ENCODE results near the gene DYNLT4.
"Not testable (repeated sequence)": the region's sequence is repeated elsewhere in the genome, so short reads cannot be mapped to it uniquely, and the experiment has no call there.

Gene DYNLT4, protein sequence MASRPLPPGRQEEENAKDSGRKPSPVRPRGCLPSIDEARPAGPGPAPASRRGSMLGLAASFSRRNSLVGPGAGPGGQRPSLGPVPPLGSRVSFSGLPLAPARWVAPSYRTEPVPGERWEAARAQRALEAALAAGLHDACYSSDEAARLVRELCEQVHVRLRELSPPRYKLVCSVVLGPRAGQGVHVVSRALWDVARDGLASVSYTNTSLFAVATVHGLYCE

DNA sequence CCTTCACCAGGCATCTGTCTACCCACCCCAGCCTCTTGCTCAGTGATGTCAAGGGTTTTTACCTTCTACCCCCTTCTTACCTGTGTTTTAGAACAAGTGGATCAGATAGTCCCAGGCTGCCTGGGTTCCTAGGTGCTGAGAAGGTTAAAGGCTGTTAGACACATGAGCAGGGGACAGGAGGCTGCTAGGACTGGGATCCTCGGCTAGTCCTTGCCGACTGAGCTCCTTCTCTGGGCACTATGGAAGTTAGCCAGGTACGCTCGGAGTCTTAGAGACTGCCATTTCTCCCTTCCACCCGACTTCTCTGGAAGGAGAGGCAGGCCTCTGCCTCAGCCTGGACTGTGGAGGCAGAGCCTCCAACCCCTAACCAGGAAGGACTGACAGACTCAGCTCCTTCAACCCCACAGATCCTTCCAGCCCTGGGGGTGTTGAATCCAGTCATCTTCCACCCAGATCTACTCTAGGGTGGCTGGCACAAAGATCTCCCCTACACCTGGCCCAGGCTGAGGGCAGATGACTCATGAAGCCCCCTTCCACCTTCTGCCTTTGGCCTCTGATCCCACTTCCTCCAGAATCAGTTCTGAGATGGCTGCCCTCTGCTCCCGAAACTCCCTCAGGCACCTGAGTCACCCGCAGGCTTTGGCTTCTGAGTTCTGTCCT is at the start of gene DYNLT4:
Gene DYNLT4, minus strand, starts transcription at position 648 of the 660 bp plus-strand sequence. CDS start 683 bp downstream, outside the sequence.
- DNase-seq (ENCODE audit: low read depth), result no peak
- H3K4me3 ChIP-seq (ENCODE audit: low read depth, low read length), result peak within 1 kb of the TSS; percentile 49

DNA sequence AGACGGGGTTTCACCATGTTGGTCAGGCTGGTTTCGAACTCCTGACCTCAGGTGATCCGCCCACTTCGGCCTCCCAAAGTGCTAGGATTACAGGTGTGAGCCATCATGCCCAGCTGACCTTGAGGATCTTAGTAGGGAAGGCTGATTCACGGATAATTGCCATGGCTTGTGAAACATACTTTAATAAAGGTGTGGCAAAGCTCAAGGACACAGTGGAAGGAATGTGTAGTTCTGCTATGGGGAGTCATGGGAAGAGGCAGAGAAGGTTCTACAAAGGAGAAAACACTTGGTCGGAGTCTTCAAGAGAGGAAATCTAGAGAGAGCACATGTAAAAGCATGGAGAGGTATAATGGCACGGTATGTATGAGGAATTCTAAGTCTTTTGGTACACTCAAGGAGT is 48.6 kb upstream of the DYNLT4 start:
- DNase-seq (ENCODE audit: low read depth), result no peak
- H3K4me3 ChIP-seq (ENCODE audit: low read depth, low read length), result no peak overlapping the region

DNA sequence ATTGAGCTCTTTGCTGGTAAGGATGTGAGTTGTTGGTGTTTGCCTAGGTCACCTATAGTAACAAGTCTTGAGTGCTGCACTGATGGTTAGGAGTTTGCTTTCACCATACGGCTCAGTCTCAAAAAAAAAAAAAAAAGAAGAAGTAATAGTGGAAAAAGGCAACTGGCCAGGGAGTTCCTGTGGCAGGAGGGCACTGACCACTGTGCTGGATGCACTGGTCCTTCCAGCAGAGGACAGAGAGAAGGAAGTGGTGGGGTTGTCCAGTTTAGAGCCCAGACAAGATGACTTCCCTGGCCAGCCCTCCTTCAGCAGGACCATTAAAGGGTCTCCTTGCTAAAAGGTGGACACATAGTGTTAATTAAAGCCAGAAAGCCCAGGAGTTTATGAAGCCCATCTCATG is 47.8 kb upstream of the DYNLT4 start:
- DNase-seq (ENCODE audit: low read depth), result no peak
- H3K4me3 ChIP-seq (ENCODE audit: low read depth, low read length), result no peak overlapping the region

DNA sequence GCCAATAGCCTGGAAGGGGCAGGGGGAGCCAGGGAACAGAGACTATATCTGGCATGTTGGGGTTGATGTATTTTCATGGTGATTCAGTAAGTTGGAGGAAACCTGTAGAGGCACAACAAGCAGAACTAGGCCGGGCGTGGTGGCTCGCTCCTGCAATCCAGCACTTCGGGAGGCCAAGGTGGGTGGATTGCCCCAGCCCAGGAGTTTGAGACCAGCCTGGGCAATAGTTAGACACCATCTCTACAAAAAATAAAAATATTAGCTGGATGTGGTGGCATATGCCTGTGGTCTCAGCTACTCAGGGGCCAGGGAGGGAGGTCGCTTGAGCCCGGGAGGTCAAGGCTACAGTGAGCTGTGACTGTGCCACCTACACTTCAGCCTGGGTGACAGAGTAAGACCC is 46.0 kb upstream of the DYNLT4 start:
- no peak for DNase-seq (ENCODE audit: low read depth)

DNA sequence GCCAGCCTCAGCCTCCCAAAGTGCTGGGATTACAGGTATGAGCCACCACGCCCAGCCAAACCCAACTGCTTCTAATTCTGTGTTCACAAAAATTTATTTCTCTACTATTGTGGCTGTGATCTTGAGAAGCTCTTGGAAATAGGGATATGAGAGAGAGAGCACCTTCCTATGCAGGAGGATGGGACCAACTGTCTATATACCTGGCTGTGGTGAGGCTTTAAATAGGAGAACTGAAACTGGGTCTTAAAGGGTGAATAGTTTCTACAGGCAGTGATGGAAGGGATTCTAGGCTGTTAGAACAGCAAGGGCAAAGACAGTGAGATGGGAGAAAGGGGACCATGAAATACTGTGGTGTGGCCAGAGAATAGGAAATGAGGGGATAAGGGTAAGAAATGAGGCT is 44.2 kb upstream of the DYNLT4 start:
- DNase-seq (ENCODE audit: low read depth), result no peak
- H3K4me3 ChIP-seq (ENCODE audit: low read depth, low read length), result no peak overlapping the region

More for the DNA sequence above, 46.0 kb upstream of the DYNLT4 start:
- H3K4me3 ChIP-seq (ENCODE audit: low read depth, low read length), result no peak overlapping the region

DNA sequence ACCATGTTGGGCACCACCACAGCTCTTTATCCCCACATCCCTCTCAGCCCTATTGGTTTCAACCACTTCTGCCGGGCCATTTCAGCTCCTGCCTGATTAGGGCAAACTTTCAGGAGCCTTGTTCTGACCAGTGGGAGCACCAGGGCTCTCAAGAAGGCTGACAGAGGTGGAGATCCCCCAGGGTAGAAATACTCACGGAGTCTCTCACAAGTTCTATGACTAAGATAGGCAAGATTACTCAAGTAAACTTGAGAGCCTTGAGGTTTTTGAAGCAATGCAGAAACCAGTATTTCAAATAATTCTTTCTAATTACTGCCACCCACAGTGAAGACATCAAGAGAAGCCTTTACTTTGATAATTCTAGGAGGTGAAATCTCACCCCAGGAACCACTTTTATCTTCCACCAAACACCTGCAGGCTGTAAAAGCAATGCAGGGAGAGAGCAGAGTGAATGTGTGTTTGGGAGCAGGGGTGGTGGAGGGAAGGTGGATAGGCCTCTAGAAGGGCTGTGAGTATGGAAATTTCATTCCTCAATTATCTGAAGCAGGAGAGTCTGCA is 42.5 kb upstream of the DYNLT4 start:
- no peak for DNase-seq (ENCODE audit: low read depth)
- H3K4me3 ChIP-seq (ENCODE audit: low read depth, low read length), result no peak overlapping the region

DNA sequence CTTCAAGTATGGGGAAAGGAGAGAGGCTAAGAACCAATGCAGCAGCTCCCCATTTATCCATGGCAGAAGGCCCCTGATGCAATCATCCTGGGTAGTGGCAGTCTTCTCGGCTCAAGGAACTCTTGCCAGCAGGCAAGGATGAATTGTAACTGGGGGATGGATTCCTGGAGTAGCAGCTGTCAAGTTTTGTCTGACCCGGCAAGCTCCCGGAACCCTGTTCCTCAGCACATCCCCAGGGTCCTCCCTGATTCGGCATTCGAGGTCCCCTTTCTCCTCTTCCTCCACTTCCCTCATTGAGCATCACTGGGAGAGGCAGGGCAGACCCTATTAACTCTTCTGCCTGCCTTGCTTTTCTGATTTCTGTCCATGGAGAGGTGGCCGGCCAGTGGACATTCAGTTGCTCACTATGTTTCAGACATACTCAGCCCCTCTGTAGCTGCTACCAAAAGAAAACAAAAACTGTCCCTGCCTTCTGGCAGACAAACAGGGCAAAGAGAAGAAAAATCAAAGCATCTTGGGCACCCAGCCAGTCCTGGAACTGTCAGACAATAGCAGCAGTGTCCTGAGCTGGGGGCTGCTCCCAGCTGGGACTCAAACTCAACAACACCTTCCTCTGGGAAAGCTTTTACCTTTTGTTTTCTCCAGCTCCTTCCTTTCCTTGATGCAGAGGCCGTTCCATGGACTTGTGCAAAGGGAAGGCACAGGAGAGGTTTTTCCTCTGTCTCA is 41.5 kb upstream of the DYNLT4 start:
- DNase-seq (ENCODE audit: low read depth), result no peak
- no peak overlapping the region for H3K4me3 ChIP-seq (ENCODE audit: low read depth, low read length)

DNA sequence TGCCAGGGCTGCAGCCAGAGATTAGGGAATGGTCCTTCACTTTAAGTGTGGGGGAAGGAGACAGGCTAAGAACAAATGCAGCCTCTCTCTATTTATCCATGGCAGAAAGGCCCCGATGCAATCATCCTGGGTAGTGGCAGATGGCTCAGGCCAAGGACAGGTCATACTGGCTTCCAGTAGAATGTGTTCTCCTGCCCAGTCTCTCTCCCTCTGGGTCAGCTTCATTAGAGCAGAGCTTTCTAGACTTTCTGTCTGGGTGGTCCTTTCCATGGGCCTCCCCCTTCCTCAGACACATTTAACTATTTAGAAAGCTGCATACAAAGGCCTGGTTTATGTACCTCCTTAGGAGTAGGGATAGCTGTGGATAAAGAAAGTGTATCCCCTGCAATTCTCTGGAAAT is 40.7 kb upstream of the DYNLT4 start:
- H3K4me3 ChIP-seq (ENCODE audit: low read depth, low read length), result no peak overlapping the region
- no peak for DNase-seq (ENCODE audit: low read depth)

DNA sequence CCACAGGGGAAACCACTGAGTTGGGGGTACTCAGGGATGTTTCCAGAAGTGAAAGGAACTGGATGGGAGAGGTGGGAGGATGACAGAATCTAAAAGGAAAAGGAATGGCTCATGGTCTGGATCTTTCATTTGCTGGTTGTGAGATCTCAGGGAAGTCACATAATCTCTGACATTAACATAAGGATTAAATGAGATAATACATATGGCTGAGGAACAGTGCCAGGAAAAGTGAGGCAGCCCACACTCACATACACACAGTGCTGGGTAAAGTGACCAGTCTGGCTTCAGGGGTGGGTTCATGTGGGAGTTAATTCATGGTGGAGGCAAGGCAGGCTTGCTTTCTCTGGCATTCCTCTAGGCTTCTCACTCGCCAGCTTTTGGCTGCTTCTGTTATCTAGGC is 39.8 kb upstream of the DYNLT4 start:
- no peak overlapping the region for H3K4me3 ChIP-seq (ENCODE audit: low read depth, low read length)
- DNase-seq (ENCODE audit: low read depth), result no peak

DNA sequence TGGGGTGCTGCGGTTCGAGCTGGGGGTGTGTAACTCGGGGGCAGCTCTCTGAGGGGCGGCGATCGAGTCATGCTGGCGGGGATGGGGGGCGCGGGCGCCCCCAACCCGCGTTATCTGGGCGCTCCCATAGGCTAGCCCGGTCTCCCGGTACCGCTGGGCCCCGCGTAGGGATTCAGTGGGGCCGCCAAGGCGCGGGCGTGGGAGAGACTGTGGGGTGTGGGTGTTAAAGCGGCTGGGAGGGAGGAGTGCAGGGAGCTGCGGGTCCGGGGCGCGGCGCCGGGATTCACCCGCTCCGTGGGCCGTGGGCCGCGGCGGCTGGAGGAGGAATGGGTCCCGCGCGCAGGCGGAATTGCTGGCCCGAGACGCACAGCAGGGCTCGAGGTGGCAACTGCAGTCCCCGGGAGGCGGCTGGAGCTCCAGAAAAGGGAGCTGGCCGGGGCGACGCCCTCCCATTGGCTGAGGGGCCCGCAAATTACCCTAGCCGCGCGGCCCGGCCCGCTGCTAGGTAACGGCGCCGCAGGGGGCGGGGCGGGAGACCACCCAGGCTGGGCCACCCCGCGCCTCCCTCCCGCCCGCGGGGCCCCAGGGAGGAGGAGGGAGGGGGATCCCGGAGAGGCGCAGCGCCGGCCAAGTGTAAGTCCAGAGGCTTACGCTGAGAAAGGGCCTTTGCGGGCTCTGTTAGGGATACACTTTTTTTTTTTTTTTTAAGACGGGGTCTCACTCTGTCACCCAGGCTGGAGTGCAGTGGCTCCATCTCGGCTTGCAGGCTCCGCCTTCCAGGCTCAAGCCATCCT is 35.9 kb upstream of the DYNLT4 start, which contains the start of gene PTCH2:
Gene PTCH2, minus strand, starts transcription at position 392 of the 794 bp plus-strand sequence. Its CDS starts 321 bp downstream, at position 71.
- peak within 1 kb of the TSS; percentile 60 for H3K4me3 ChIP-seq (ENCODE audit: low read depth, low read length)
- DNase-seq (ENCODE audit: low read depth), result peak; percentile 28

DNA sequence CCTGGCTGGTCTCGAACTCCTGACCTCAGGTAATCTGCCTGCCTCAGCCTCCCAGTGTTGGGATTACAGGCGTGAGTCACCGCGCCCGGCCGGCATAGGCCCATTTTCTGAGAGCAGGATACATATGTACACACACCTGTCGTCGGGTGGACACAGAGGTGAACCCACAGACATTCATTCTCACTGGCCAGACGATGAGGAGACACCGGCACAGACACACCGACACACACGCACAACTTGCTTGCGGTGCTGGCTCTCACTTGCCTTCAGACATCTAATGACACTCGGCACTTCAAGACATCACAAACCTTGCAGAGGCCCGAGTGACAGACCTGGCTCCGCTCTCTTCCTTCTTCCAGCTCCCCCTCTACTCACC is 35.3 kb upstream of the DYNLT4 start:
- no peak for DNase-seq (ENCODE audit: low read depth)
- H3K4me3 ChIP-seq (ENCODE audit: low read depth, low read length), result peak overlapping the region; percentile 60

DNA sequence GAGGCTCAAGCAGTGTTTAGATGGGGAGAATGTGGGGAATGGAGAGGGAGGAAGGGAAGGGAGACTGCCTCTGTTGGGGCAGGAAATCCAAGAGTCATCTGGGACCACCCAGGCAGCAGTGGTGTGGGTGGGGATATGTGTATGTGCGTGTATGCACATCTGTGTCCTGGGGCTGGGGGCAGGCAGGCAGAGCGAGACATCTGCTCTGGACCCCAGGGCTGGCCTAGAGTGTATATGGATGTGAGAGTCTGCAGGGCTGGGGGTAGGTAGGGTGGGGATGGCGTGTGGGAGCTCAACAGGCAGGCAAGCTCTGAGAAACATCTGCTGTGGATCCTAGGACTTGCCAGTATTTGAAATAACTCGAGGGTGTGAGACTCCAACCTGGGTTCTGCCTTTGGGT is 32.4 kb upstream of the DYNLT4 start:
- DNase-seq (ENCODE audit: low read depth), result no peak

DNA sequence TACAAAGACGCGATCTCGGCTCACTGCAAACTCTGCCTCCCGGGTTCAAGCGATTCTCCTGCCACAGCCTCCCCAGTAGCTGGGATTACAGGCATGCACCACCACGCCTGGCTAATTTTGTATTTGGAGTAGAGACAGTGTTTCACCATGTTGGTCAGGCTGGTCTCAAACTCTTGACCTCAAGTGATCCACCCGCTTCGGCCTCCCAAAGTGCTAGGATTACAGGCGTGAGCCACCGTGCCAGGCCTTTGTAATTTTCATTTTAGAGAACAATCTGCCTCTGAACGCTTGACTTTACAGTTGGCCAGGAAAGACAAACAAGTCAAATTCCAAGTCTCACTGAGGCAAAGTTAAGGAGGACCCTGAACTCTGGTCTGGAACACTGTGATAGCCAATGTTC is 31.1 kb upstream of the DYNLT4 start:
- not testable (repeated sequence) for H3K4me3 ChIP-seq (ENCODE audit: low read depth, low read length); DNase-seq (ENCODE audit: low read depth)

More for the DNA sequence above, 32.4 kb upstream of the DYNLT4 start:
- H3K4me3 ChIP-seq (ENCODE audit: low read depth, low read length), result no peak overlapping the region

DNA sequence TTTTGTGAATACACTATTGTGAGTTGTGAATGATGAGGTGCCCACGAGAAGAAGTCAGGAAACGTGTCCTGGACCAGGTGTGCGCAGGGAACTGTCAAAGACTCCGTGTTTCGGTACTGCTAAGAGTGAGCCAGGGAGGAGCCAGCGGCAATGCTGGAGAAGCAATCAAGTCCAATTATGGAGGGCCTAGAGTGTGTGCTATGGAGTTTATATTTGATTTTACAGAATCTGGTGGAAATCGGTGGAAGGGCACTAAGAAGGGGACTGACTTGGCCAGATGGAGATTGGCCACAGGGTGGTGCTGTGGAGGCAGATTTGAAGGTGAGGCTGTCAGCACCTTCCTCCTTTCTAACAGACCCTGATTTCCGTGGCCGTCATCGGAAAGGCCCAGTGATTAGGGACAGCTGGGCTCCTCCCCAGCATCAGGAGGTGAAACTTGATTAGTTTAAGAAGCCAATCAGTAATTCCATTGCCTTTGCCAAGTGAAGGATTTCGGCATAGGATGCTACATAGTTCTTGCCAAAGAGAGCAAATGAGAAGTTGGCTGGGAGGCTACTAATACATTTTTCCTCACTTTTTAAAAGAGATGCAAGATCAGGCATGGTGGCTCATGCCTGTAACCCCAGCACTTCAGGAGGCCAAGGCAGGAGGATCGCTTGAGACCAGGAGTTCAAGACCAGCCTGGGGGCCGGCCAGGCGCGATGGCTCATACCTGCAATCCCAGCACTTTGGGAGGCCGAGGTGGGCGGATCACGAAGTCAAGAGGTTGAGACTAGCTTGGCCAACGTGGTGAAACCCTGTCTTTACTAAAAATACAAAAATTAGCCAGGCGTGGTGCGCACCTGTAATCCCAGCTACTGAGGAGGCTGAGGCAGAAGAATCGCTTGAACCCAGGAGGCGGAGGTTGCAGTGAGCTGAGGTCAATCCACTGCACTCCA is 28.9 kb upstream of the DYNLT4 start:
- peak; percentile 27 for DNase-seq (ENCODE audit: low read depth)
- H3K4me3 ChIP-seq (ENCODE audit: low read depth, low read length), result no peak overlapping the region

DNA sequence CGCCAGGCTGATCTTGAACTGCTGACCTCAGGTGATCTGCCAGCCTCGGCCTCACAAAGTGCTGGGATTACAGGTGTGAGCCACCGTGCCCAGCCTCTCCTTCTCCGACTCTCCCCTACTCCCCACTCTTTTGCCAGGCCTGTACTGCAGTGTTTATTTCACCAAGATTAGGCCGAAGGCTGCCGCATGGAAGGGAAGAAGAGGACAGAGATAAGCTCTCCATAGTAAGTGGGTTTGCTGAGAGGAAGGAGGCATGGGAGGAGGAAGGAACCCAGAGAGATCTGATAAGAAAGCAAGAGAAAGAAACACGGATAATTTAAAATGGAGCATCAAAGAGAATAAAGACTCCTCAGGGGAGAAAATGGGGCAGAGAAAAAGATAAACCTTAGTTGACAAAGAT is 27.2 kb upstream of the DYNLT4 start:
- H3K4me3 ChIP-seq (ENCODE audit: low read depth, low read length), result no peak overlapping the region
- DNase-seq (ENCODE audit: low read depth), result no peak

DNA sequence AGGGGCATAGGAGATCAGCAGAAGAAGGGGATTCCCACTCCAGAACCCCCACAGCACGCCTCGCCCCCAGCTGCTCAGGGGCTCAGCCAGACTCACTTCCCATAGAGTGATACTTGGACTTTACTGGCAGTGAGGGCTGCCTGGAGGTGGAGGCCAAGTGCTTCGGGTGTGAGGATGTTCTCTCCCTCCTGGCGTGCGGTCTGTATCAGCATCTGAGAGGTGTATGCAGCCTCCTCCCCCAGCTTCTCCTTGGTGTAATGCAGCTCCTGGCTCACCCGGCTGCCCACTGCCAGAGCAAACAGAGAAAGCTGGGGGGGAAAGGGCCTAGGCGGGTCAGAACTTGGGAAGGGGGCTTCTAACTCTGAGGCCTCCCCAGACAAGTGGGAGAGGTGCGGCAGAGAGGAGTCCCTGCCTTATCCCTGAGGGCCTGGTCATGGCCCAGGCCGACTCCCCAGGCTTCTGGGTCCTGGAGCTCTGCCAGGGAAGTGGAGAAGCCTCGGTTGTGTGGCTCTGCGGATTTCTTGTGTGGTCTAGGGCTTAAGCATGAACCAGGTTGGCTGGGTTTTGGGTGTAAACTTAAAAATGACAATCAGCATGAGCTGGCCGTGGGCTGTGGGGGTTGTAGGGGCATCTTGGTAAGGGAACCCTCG is 25.0 kb upstream of the DYNLT4 start:
- DNase-seq (ENCODE audit: low read depth), result no peak
- H3K4me3 ChIP-seq (ENCODE audit: low read depth, low read length), result no peak overlapping the region

DNA sequence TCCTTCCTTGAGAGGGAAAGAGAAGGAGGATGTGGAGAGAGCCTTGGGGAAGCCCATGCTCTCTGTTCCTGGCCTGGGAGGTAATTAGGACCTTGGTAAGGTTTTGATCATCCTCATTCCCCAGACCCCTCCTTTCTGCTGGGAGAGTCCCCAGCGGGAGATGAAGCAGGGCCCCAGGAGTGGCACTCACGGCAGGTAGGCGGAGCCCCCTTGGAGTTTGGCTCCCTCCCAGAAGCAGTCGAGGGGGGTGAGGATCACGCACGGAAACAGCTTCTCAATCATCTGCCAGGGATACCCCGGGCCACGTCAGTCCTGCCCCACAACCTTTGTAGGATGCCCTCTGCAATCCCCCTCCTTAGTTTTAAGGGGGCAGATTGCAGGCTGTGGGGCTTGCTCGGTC is 24.4 kb upstream of the DYNLT4 start:
- H3K4me3 ChIP-seq (ENCODE audit: low read depth, low read length), result no peak overlapping the region
- DNase-seq (ENCODE audit: low read depth), result no peak

DNA sequence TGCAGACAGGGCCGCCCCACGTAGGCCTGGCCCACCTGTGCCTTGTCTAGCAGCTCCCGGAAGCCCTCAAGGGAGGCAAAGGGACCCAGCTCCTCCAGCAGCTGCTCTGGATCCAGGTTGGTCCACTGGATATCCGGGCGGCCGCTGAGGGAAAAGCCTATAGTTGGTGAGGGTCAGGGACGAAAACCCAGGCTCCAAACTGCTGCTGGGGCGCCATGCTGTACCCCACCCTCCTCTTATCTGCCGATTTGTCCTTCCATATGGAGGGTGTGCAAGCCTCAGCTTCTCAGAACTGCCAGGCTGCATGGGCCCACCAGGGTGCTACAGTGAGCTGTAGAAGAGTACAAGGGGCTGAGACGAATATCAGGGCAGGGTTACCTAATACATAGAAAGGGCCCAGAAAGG is 23.8 kb upstream of the DYNLT4 start:
- no peak overlapping the region for H3K4me3 ChIP-seq (ENCODE audit: low read depth, low read length)
- no peak for DNase-seq (ENCODE audit: low read depth)

Measured in skeletal muscle cell (primary cell).